Adrenal gland (tissue), 5 donors: Measurements from ENCODE around the gene LPIN1.

Source experiments
- POLR2A ChIP-seq, 2 donors: fragments of 450-650 bp; IDR thresholded peaks; one replicate each; pipeline ENCODE4 v1.6.1; 2017; ENCODE audit warnings: antibody characterized with exemption in 2 of 2, mild to moderate bottlenecking in 2 of 2, moderate library complexity in 1 of 2
- TF ChIP-seq, protein P1 (sequence below), 6 experiments: fragments of 450-650 bp in 4 of 6; fragments of 200-600 bp in 2 of 6; sonication (generic) in 1 of 6; IDR thresholded peaks; 1 replicate in 5 of 6; 2 replicates in 1 of 6; pipeline versions ENCODE4 v1.5.1 to v1.8.0; 2016 to 2021; ENCODE audit warnings: antibody characterized with exemption in 6 of 6, mild to moderate bottlenecking in 2 of 6, moderate library complexity in 1 of 6
- donor health status: DM: no; HTN: no; CAD: no.

DNA sequence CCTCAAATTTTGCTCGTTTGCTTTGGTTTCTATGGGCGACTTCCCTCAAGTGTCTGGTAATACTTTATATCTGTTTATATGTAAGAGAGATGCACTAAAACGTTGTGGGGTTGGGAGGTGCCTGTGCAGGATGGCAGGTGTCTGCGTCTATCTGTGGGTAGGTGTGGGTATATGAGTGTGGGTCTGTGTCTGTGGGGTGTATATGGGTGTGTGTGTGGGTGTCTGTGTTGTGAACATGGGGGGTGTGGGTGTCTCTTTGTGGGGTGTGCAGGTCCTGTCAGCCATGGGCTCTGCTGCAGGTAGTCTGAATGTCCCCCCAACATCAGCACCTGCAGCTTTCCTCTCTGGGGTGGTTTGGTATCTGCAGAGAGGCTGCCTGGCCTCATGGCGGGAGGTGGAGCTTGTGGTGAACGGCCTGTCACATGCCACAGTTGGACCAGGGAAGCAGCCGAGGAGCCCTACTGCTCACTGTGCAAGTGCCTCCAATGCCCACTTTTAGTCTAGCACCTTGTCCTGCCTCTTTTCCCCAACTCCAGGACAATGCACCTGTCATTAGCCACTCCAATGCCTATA lies 90.3 kb downstream of the LPIN1 start:
- TF ChIP-seq, protein P1, sequence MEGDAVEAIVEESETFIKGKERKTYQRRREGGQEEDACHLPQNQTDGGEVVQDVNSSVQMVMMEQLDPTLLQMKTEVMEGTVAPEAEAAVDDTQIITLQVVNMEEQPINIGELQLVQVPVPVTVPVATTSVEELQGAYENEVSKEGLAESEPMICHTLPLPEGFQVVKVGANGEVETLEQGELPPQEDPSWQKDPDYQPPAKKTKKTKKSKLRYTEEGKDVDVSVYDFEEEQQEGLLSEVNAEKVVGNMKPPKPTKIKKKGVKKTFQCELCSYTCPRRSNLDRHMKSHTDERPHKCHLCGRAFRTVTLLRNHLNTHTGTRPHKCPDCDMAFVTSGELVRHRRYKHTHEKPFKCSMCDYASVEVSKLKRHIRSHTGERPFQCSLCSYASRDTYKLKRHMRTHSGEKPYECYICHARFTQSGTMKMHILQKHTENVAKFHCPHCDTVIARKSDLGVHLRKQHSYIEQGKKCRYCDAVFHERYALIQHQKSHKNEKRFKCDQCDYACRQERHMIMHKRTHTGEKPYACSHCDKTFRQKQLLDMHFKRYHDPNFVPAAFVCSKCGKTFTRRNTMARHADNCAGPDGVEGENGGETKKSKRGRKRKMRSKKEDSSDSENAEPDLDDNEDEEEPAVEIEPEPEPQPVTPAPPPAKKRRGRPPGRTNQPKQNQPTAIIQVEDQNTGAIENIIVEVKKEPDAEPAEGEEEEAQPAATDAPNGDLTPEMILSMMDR (IDR thresholded peaks at IDR 0.05), result no peak
- no peak for TF ChIP-seq POLR2A (IDR thresholded peaks at IDR 0.05)
